NCI-H2107 treated with DMSO at 0.1 percent for 48 hours (cell line): Measurements from ENCODE around the gene ZC3HAV1L.
"Not testable (repeated sequence)": the region's sequence is repeated elsewhere in the genome, so short reads cannot be mapped to it uniquely, and the experiment has no call there.

Experiments used
- DNase-seq: peaks from one replicate; lab custom pipeline; 2025; ENCODE audit not compliant: unreplicated experiment; lab: John Stamatoyannopoulos, UW

Gene ZC3HAV1L, protein sequence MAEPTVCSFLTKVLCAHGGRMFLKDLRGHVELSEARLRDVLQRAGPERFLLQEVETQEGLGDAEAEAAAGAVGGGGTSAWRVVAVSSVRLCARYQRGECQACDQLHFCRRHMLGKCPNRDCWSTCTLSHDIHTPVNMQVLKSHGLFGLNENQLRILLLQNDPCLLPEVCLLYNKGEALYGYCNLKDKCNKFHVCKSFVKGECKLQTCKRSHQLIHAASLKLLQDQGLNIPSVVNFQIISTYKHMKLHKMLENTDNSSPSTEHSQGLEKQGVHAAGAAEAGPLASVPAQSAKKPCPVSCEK

DNA sequence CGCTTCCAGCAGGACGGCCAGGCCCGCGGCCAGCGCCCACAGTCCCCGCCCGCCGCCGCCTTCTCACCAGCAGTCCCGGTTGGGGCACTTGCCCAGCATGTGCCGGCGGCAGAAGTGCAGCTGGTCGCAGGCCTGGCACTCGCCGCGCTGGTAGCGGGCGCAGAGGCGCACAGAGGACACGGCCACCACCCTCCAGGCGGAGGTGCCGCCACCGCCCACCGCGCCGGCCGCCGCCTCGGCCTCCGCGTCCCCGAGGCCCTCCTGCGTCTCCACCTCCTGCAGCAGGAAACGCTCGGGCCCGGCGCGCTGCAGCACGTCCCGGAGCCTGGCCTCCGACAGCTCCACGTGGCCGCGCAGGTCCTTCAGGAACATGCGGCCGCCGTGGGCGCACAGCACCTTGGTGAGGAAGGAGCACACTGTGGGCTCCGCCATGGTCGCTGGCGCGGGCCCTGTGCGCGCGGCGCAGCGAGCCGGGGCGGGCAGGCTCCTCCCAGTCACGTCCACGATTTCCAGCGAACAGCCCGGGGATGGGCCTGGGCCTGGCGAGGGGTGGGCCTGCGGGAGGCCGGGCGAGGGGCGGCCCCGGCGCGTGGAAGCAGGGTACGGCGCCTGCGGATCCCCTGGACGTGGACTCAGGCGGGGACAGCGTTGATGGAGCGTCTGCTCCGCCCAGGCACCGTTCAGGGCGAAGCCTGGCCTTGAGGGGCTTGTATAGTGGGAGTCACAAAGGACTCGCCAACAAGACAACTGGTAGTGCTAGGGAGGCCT, at the start of gene ZC3HAV1L:
Gene ZC3HAV1L (minus strand): TSS at position 457 of the 768 bp plus-strand sequence. CDS start 25 bp downstream, at position 432.
- no peak for DNase-seq

DNA sequence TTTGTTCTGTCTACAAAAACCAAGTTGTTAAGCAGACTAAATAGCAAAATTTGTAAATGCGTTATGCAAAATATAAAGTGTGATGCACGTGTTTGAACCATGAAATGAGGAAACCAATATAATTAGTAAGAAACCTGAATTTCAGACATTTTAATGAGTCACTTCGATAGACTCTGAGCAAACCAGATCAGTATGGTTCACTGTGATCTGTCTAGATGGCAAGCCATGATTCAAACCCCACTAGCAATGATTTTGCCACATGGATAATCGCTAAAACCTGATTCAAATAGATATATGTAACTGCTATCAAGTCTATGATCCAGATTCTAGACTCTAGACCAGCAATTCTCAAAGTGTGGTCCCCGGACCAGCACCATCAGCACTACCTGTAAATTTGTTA, 48.9 kb upstream of the ZC3HAV1L start:
- no peak for DNase-seq

DNA sequence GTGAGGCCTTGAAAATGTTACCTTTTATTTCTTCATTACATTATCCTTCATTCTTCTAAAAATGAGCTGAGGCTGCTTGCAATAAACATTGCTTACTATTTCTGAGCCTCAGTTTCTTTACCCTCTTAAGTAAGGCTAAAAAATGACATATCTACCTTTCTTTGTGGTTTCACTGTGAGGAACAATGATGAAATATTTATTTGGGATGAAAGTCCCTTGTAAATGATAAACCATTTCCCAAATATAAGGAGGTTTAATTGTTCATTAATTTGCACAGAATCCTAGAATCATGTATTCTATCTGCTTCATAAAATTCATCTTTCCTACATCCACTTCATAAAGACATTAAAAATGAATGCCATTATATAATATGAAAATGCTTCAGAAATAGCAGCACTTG, 45.7 kb upstream of the ZC3HAV1L start:
- no peak for DNase-seq

DNA sequence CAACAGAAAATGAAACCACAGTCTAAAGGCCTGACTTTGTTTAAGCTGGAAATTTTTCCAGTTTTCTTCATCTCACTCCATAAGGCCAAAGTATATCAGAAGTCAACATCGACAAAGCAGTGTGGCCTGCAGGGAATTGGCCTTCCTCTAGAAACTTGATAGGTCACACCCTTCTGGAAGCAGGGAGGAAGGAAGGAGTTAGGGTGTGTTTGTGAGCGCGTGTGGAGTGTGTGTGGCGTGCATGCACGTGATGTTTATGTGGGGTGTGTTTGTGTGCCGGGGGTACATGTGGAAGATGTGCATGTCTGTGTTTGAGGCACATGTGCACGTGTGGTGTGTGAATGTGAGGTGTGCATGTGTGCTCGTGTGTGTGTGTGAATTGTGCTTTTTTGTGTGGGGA, 45.1 kb upstream of the ZC3HAV1L start:
- no peak for DNase-seq

DNA sequence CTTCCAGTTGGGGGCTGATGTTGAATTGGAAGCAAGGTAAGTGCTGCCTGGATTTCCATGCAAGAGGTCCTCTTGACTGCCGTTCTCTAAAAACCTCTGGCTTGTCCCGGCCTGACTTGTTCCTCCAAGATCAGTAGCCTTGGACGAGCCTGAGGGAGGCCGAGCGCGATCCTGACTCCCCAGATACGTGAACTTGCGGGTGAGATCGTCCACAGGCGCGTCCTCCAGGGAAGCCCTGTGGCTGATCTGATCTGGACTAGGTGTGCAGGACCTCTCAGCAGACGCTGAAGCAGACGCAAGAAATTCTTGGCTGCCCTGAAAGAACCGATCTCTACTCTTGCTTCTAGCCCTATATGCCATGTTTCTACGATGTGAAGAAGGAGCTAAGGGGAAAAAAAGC, 44.0 kb upstream of the ZC3HAV1L start:
- no peak for DNase-seq

DNA sequence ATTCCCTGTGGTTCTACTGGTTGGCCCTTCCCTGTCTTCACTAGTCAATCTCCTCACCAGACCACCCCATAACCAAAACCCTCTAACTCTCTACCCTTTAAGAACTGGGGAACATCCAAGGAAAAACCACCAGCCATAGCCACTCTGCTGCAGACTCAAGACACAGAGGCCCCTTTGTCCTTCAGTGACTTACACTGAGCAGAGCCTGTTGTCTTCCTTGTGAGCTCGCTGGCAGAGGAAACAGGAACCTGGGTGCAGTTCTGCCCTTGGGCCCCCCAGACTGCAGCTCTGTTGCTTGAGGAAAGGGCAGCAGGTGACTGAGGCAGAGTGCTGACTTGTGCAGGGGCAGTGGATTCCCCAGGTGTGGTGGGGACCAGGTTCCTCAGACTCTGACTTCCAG, 43.1 kb upstream of the ZC3HAV1L start:
- no peak for DNase-seq

DNA sequence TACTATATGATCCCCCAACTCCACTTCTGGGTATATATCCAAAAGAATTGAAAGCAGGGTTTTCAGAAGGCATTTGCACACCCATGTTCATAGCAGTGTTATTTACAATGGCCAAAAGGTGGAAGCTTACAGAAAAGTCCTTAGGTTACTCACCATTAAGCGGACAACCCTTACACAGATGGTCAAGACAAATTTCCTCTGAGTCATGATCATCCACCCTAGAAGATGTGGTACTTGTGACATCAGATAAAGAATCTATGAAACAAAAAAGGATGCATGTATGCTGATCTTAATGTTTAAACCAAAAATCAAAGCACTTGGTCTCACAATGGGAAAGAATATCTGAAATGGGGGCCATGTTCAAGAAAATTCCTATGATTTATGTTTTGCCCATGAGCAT, 42.6 kb upstream of the ZC3HAV1L start:
- DNase-seq: no peak

DNA sequence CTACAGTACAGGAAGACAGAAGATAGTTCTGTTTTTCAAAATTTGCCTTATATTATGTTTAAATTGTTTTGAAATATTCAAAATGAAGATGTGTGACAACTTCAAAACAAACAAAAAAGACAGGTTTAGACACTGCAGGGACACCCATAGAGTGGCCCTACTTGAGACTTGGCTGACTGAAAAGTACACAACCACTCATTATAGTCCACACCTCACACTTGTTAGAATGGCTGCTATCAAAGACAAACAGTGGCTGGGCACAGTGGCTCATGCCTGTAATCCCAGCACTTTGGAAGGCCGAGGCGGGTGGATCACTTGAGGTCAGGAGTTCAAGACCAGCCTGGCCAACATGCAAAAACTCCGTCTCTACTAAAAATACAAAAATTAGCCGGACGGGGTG, 41.9 kb upstream of the ZC3HAV1L start:
- DNase-seq: not testable (repeated sequence)

DNA sequence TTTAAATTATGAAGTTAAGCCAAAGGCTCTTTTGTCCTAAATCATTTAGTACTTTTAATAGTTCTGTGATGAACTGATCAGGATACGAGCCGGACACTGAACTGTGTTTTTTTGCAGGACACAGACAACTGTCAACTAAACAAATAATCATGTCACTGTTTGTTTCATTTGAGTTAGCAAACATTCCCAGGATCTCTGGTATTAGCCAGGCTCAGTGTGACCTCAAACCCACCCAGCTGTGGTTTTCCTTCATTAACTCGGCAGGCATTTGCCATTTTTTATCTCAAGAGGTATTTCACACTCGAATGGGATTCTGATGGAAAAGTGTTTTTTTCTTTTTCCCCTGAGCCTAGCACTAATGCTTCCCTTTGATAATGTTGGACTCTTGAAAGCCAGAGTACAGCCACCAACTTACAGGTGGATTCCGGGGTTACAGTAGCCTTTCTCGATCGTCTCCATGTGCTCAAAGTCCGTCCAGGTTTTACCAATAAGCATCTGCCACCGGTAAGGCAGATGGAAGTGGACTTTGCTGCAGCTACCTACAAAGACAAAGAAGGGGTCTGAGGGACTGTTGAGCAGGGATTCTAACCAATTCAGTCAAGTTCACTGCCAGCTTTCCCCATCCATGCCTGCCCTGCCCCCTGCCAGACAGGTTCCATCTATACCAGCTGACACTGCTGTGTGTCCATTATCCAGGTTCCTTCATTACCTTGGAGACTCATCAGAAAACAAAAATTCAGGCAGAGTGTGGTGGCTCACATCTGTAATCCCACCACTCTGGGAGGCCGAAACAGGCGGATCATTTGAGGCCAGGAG, 40.2 kb upstream of the ZC3HAV1L start:
- DNase-seq: no peak

DNA sequence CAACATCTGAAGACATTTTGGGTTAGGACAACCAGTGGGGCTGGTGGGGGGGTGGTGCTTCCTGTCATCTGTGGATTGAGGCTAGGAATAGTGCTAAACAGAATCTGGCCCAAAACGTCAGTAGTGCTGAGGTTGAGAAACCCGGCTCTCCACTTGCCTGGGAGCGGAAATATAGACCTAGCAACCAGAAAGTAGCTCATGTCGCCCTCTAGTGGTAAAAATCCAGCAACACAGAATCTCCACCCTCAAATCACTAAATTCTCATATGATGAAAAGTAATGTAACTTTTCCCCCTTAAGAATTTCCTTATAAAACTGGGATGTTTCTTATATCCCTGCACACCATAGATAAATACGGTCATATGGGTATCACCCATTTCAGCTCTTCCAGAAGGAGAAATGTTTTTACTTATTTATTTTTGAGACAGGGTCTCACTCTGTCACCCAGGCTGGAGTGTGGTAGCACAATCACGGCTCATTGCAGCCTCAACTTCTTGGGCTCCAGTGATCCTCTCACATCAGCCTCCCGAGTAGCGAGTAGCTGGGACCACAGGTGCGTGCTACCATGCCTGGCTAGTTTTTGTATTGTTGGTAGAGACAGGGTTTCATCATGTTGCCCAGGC, 39.3 kb upstream of the ZC3HAV1L start:
- peak; percentile 88 for DNase-seq

DNA sequence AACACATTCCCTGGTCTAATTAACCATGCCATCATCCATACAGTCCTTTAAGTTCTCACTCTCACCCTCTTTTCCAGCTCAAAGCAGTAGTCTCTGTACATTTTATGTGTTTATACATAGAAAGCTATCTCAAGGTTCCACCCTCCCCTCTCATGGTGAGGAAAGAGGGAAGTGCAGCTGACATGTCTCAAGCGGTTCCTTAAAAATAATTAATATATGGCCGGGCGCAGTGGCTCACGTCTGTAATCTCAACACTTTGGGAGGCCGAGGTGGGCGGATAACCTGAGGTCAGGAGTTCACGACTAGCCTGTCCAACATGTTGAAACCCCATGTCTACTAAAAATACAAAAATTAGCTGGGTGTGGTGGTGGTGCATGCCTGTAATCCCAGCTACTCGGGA, 37.0 kb upstream of the ZC3HAV1L start:
- DNase-seq: no peak

DNA sequence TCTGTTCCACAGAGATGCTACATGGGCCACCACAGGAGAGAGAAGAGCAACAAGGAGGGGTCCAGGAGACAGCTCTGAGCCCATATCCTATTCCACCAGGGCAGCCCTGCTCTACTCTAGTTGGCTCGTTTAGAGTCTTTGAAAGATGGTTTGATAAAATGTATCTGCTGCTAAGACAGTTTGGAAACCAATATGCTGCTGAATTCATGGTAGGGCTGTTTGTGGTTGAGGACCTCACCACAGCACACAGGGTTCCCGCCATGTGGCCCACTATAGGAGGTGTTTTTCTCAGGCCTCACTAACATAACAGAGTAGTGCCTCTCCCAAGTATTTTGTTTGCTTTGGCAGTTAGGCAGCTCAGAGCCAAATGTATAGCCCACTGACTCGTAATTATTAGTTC, 35.8 kb upstream of the ZC3HAV1L start:
- DNase-seq: no peak

DNA sequence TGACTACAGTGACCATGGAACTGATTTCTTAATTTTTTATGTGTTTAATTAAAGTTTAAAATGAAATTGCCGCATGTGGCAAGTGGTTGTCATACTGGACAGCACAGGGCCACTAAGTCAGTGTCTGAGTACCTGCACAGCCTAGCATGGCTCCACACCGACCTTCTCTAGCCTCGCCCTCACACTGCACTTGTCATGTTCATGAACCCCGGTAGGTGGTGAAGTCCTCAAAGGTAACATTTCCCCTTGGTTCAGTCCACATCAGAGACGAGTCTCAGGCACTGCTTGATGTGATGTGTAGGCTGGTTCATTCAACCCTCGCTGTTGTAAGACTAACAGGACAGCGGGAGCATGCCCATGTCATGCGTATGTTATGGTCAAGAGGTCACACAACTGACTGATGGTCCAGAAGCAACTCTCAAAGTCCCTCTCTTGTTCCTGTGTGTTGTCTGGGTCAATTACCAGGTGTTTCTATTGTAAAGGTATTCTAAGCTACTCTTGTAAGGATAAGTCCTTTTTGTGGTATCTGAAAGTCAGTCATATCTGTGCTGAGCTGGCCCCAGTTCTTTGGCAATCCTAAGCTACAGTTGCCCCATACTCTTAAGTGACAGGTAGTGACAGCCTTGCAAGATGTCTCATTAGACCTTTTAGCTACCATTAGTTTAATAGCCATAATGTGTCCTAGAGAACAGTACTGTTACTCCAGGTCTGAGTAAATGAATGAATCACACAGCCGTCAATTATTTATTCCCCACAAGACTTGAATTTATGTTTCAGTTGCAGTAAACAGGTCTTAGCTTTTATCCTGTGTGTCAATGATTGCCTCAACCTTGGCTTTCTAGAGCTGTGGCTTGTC, 32.9 kb upstream of the ZC3HAV1L start:
- no peak for DNase-seq

DNA sequence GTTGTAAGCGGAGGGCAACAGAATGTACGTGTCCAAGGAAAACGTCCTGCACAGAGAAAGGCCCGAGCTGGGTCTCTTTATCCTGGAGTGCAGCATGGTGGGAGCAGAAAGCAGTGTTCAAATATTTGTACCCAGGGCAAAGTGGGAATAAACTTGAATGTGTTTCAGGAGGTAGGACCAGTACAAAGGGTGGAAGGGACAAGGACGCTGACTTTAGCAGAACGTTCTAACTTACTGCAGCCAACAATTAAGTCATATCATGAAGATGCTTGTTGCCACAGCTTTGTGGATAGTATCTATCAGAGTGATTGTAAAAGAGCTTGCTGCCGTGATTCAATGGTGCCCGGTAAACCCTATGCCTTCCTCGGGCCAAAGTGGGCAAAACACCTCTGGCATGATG, 30.5 kb upstream of the ZC3HAV1L start:
- DNase-seq: no peak

DNA sequence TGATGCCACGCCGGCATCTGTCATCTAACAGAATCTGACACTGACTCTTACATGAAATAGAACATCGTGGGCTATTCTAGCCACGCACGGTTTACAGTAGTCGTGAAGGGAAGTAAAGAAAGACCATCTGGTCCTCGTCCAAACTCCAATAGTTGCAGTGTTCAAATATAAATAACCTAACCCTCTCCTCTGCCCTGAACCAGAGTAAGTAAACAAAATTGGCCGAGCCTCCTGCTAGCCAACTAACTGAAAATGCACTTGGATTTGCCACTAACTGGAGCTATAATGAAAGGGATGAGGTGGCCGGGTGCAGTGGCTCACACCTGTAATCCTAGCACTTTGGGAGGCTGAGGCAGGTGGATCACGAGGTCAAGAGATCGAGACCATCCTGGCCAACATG, 29.5 kb upstream of the ZC3HAV1L start:
- DNase-seq: no peak

DNA sequence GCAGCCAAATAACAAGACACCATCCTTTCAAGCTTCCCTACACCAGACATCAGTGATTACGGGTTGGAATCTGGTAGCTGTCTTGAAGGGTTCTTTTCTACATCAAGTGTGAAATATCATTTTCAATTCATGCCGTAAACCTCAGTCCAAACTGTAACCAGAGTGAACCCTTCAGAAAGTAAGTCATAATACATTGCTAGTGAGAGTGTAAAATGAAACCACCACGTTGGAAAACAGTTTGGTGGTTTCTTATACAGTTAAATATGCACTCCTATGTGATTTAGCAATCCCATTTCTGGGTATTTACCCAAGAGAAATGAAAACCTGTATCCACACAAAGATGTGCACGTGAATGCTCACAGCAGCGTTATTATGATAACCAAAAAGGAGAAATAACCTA, 25.6 kb upstream of the ZC3HAV1L start:
- peak; percentile 77 for DNase-seq

DNA sequence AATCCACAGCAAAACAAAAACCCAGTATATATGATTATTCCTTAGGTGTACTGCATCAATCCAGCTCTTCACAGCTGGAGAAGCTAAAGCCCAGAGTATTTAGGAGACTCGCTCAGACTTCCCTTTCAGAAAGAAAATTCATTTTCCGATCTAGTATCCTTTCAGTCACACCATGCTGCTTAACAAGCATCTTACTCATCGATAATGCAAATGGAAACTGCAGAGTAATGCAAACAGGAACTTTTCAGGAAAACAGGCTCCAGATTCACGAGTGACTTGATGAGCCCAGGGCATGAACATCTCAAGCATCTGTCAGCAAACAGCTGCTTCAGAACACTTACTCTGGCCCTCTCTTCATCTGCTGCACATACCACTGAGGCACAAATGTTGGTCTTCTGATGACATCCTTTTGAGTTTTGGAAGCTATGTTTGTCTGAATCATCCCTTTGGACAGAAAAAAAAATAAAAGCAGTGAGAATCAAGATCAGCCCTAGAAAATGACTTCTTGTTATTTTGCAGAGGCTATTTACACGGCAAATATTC, 24.9 kb upstream of the ZC3HAV1L start:
- no peak for DNase-seq

DNA sequence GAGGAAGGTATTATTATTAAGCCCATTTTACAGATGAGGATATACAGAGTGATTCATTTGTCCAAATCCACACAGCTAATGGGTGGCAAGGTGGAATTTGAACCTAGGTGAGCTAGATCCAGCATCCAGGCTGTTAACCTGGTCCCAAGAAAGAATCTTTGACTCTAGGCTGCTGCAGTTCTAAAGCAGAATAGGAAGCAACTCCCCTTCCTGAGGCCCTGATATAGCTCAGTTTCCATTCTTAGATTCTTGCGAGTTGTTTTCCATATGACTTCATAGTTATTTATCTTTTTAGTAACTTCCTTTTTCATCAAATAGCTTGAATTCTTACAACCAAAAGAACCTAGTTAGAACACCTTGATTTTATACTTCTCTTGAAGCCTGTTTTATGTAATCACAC, 24.1 kb upstream of the ZC3HAV1L start:
- no peak for DNase-seq

DNA sequence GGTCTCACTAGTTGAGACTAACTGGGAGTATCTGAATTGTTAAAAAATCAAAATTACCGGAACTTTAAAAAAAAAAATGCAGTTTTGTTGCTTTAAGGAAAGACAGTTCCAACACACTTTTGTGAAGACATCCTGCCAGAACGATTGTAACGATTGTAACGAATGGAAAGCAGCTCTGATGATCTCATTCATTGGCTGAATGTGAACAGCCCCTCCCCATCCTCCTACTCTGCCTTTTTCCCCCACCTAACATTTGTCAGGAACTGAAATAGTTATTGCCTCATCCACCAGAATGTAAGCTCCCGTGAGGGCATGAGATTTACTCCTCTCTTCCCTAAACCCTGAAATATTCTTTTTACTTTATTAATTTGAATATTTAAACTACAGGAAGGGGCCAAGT, 23.1 kb upstream of the ZC3HAV1L start:
- no peak for DNase-seq

DNA sequence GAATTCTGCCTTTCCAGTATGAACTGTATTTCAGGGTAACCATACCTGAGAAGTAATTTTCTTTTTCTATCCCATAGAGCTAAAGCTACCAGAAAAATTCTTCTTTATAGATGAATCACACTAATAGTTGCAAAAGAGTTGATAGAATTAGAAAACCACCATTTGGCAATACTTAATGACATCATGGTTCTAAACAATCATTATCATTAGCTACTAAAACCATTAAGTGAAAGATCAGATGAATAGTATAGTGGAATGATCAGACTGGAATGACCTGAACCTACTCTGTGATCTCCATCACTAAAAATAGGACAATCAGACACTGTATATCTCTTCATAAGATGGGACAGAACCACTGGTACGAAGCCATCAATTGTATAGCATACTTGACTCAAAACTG, 19.8 kb upstream of the ZC3HAV1L start:
- no peak for DNase-seq
